Sigmoid colon (tissue), 4 donors: ENCODE measurements around the gene KCNMB1.

Experiments
- POLR2A ChIP-seq, 2 donors: fragments of 450-650 bp; IDR thresholded peaks; one replicate each; pipeline ENCODE4 v1.6.1; 2016; ENCODE audit warnings: antibody characterized with exemption in 2 of 2, mild to moderate bottlenecking in 2 of 2, moderate library complexity in 2 of 2
- POLR2AphosphoS5 ChIP-seq, 4 donors: sonication (generic); formaldehyde crosslinking; IDR thresholded peaks; one replicate each; pipeline ENCODE4 v1.6.1; 2017; ENCODE audit warnings: antibody characterized with exemption in 4 of 4
- TF ChIP-seq, protein P1 (sequence below), 4 experiments: fragments of 450-650 bp in 3 of 4; fragments of 200-600 bp in 1 of 4; IDR thresholded peaks; one replicate each; pipeline ENCODE4 v1.5.1; 2016 to 2019; ENCODE audit warnings: antibody characterized with exemption in 4 of 4, mild to moderate bottlenecking in 3 of 4, moderate library complexity in 2 of 4

DNA sequence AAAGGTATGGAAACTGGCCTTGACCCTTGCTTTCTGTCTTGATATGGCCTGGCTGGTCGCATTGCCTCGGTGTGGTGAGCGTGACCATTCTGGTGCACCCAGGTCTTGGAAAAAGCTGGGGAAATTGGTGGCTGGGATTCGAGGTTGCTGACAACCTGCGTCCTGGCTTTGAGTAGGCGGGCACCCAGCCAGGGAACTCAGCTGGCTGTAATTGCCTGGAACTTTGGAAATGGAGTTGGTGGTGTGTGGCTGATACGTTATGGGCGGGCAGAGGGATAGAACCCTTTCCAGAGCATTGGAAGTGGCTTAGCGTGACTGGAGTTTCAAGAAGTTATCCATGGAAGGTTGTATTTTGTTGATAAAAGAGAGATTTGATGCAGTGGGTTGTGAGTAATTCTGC is 35.2 kb downstream of the KCNMB1 start:
- TF ChIP-seq, protein P1, sequence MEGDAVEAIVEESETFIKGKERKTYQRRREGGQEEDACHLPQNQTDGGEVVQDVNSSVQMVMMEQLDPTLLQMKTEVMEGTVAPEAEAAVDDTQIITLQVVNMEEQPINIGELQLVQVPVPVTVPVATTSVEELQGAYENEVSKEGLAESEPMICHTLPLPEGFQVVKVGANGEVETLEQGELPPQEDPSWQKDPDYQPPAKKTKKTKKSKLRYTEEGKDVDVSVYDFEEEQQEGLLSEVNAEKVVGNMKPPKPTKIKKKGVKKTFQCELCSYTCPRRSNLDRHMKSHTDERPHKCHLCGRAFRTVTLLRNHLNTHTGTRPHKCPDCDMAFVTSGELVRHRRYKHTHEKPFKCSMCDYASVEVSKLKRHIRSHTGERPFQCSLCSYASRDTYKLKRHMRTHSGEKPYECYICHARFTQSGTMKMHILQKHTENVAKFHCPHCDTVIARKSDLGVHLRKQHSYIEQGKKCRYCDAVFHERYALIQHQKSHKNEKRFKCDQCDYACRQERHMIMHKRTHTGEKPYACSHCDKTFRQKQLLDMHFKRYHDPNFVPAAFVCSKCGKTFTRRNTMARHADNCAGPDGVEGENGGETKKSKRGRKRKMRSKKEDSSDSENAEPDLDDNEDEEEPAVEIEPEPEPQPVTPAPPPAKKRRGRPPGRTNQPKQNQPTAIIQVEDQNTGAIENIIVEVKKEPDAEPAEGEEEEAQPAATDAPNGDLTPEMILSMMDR (IDR thresholded peaks at IDR 0.05): no peak
- no peak for TF ChIP-seq POLR2AphosphoS5 (IDR thresholded peaks at IDR 0.05)
- no peak for TF ChIP-seq POLR2A (IDR thresholded peaks at IDR 0.05)
